HepG2 (cell line): Measurements from ENCODE around the gene KCTD18. TPM values are rescaled to one million over a fixed set of nuclear protein-coding genes. Genes with fewer than 3 reads are reported as not detected.

Experiments used
- ATAC-seq: fragments of 200-7000 bp; cut with Tn5 transposase; 3 replicates; pipeline ENCODE4 v1.9.1; 2020; ENCODE audit warnings: mild to moderate bottlenecking, moderate library complexity
- BruUV-seq: library from RNA; stranded (reverse); fragments of 400-500 nt; replicated peaks from 2 replicates; lab custom pipeline; 2021; lab: Mats Ljungman, UMichigan
- CTCF ChIA-PET: fragments of 300-600 bp; formaldehyde crosslinking; extraction: SDS; loops from one replicate; lab custom pipeline; 2021; ENCODE audit warnings: low total read pairs, inconsistent platforms, low intra/inter-chr PET ratio; lab: Yijun Ruan, JAX
- POLR2A ChIA-PET: fragments of 350-600 bp; sonication (Branson Sonifier 250); formaldehyde crosslinking; loops from one replicate; lab custom pipeline; 2020; ENCODE audit warnings: antibody characterized with exemption, inconsistent platforms; lab: Yijun Ruan, JAX
- DNase-seq: peaks from one replicate; pipeline ENCODE4 v3.0.0-alpha.2; 2015; ENCODE audit warnings: low spot score
- FAIRE-seq: peaks from 3 replicates; lab custom pipeline; 2011; peaks lifted over from hg19 to GRCh38; lab: Jason Lieb, UNC
- H2AFZ ChIP-seq: one replicate; pipeline ENCODE4 v1.6.1; 2011; ENCODE audit warnings: low read length, inconsistent platforms
- H3K27ac ChIP-seq: fragments of 300-600 bp; 3 replicates; pipeline ENCODE4 v1.8.0; 2011; ENCODE audit warnings: mixed run types, mild to moderate bottlenecking, mixed read lengths, low read length, inconsistent platforms; ENCODE audit not compliant: insufficient read depth; ENCODE audit errors: extremely low read length
- H3K27me3 ChIP-seq, 2 experiments: fragments of 200-600 bp in 1 of 2; 2 replicates in 1 of 2; 3 replicates in 1 of 2; pipeline versions ENCODE4 v1.6.0 to v1.8.0; 2011; ENCODE audit warnings: low read length in 2 of 2, mild to moderate bottlenecking in 2 of 2, moderate library complexity in 2 of 2, inconsistent platforms in 1 of 2; ENCODE audit not compliant: insufficient read depth in 2 of 2, control insufficient read depth in 1 of 2
- H3K36me3 ChIP-seq, 2 experiments: fragments of 200-600 bp in 1 of 2; replicated peaks in 1 of 2; 2 replicates in 1 of 2; 3 replicates in 1 of 2; pipeline versions ENCODE4 v1.5.1 to v1.8.0; 2011; ENCODE audit warnings: low read length in 2 of 2, inconsistent platforms in 1 of 2; ENCODE audit not compliant: insufficient read depth in 2 of 2, control insufficient read depth in 1 of 2
- H3K4me1 ChIP-seq: 2 replicates; pipeline ENCODE4 v1.5.1; 2012; ENCODE audit warnings: low read length, inconsistent platforms; ENCODE audit not compliant: insufficient read depth
- H3K4me2 ChIP-seq: 2 replicates; pipeline ENCODE4 v1.6.0; 2011; ENCODE audit warnings: low read depth, low read length, inconsistent platforms
- H3K4me3 ChIP-seq, 3 experiments: fragments of 200-600 bp in 1 of 3; sonication (generic), shearing (Covaris generic) in 1 of 3; replicated peaks in 1 of 3; 2 replicates each; pipeline ENCODE4 v1.5.1; 2011 to 2016; ENCODE audit warnings: low read length in 3 of 3, inconsistent platforms in 2 of 3, low read depth in 2 of 3, mild to moderate bottlenecking in 2 of 3, control low read depth in 1 of 3, mixed read lengths in 1 of 3; ENCODE audit not compliant: insufficient read depth in 1 of 3
- H3K79me2 ChIP-seq: one replicate; pipeline ENCODE4 v1.6.1; 2011; ENCODE audit warnings: low read length, inconsistent platforms; ENCODE audit not compliant: insufficient read depth
- H3K9ac ChIP-seq: 2 replicates; pipeline ENCODE4 v1.6.0; 2011; ENCODE audit warnings: mild to moderate bottlenecking, low read depth, low read length, inconsistent platforms; ENCODE audit not compliant: insufficient read depth
- H3K9me3 ChIP-seq: 2 replicates; pipeline ENCODE4 v1.5.1; 2012; ENCODE audit warnings: mild to moderate bottlenecking, low read length
- H4K20me1 ChIP-seq: 2 replicates; pipeline ENCODE4 v1.6.0; 2011; ENCODE audit warnings: inconsistent platforms, mild to moderate bottlenecking, low read length, moderate library complexity; ENCODE audit not compliant: insufficient read depth
- CHD4 ChIP-seq: fragments of 200-600 bp; sonication (generic); IDR thresholded peaks from 2 replicates; pipeline ENCODE4 v1.7.0; 2017; ENCODE audit warnings: mild to moderate bottlenecking, low read length, borderline replicate concordance
- EP300 ChIP-seq, 3 experiments: sonication (generic) in 1 of 3; formaldehyde crosslinking in 1 of 3; IDR thresholded peaks; 2 replicates each; pipeline versions ENCODE4 v1.5.1 to v1.6.1; 2011 to 2020; ENCODE audit warnings: low read depth in 2 of 3, low read length in 2 of 3, borderline replicate concordance in 1 of 3, improper control_type of control experiment in 1 of 3, mild to moderate bottlenecking in 1 of 3, missing genetic modification reagents in 1 of 3, moderate library complexity in 1 of 3
- FOSL2 ChIP-seq: sonication (generic); formaldehyde crosslinking; IDR thresholded peaks from 2 replicates; pipeline ENCODE4 v1.4.0; 2020; ENCODE audit warnings: missing genetic modification reagents
- KDM5A ChIP-seq: fragments of 200-600 bp; sonication (generic); IDR thresholded peaks from 2 replicates; pipeline ENCODE4 v1.7.0; 2018; ENCODE audit warnings: antibody characterized with exemption, mild to moderate bottlenecking, low read length, borderline replicate concordance
- MAFK ChIP-seq, 2 experiments: IDR thresholded peaks in 1 of 2; conservative IDR thresholded peaks in 1 of 2; 2 replicates each; pipeline ENCODE4 v1.6.1; 2011; ENCODE audit warnings: improper control_type of control experiment in 2 of 2, low read length in 2 of 2
- MIXL1 ChIP-seq: IDR thresholded peaks from 2 replicates; pipeline ENCODE4 v1.6.1; 2016
- NR2F6 ChIP-seq, 2 experiments: IDR thresholded peaks; 2 replicates each; pipeline ENCODE4 v1.6.1; 2016; ENCODE audit warnings: antibody characterized with exemption in 1 of 2, mild to moderate bottlenecking in 1 of 2
- PCBP1 ChIP-seq: fragments of 200-400 bp; formaldehyde crosslinking; IDR thresholded peaks from 2 replicates; pipeline ENCODE4 v1.6.1; 2017; ENCODE audit warnings: mild to moderate bottlenecking, low read depth, low read length, borderline replicate concordance
- PHF8 ChIP-seq: sonication (generic); formaldehyde crosslinking; IDR thresholded peaks from 2 replicates; pipeline ENCODE4 v1.5.0; 2020; ENCODE audit warnings: missing genetic modification reagents
- PRPF4 ChIP-seq: fragments of 200-400 bp; formaldehyde crosslinking; IDR thresholded peaks from 2 replicates; pipeline ENCODE4 v1.6.1; 2016; ENCODE audit warnings: low read length, low read depth; ENCODE audit not compliant: poor library complexity, severe bottlenecking
- REL ChIP-seq: sonication (generic); formaldehyde crosslinking; conservative IDR thresholded peaks from 2 replicates; pipeline ENCODE4 v1.8.0; 2022; ENCODE audit warnings: mild to moderate bottlenecking, missing genetic modification reagents, moderate library complexity
- SOX5 ChIP-seq: IDR thresholded peaks from 2 replicates; pipeline ENCODE4 v1.6.1; 2016; ENCODE audit warnings: borderline replicate concordance
- SOX6 ChIP-seq, 2 experiments: fragments of 450-650 bp in 1 of 2; sonication (generic) in 1 of 2; formaldehyde crosslinking in 1 of 2; IDR thresholded peaks; 2 replicates each; pipeline versions ENCODE4 v1.4.0 to v1.6.1; 2017 to 2020; ENCODE audit warnings: antibody characterized with exemption in 1 of 2, mild to moderate bottlenecking in 1 of 2, missing genetic modification reagents in 1 of 2
- ZBTB21 ChIP-seq: sonication (generic); formaldehyde crosslinking; IDR thresholded peaks from 2 replicates; pipeline ENCODE4 v1.4.0; 2020; ENCODE audit warnings: missing genetic modification reagents
- ZNF274 ChIP-seq: sonication (generic); formaldehyde crosslinking; IDR thresholded peaks from 2 replicates; pipeline ENCODE4 v1.5.1; 2020; ENCODE audit warnings: mild to moderate bottlenecking, missing genetic modification reagents
- ZNF430 ChIP-seq: sonication (generic); formaldehyde crosslinking; IDR thresholded peaks from 2 replicates; pipeline ENCODE4 v1.9.0; 2021; ENCODE audit warnings: mild to moderate bottlenecking, missing genetic modification reagents
- ZNF543 ChIP-seq: sonication (generic); formaldehyde crosslinking; IDR thresholded peaks from 2 replicates; pipeline ENCODE4 v1.4.0; 2020; ENCODE audit warnings: mild to moderate bottlenecking, missing genetic modification reagents
- WGBS: methylation state at CpG from one replicate; pipeline ENCODE4 v1.1.6; 2017; ENCODE audit warnings: low lambda C conversion rate; 5-methylcytosine and 5-hydroxymethylcytosine counted together
- in situ Hi-C: cut with HindIII; loops from 2 replicates; pipeline ENCODE4 v1.10.0; 2017; ENCODE audit warnings: low pct_unique_long_range_greater_than_20kb; ENCODE audit not compliant: extremely low pct_ligation_motif_present
- intact Hi-C: fragments of 100-400 bp; cut with micrococcal nuclease; formaldehyde crosslinking; loops from one replicate; pipeline ENCODE4 v1.10.0; 2022; ENCODE audit not compliant: unreplicated experiment
- polyA plus RNA-seq, 8 experiments: library from polyadenylated mRNA; depleted of rRNA in 3 of 8; stranded (reverse) in 7 of 8; unstranded in 1 of 8; fragments of >200 nt; fragmentation: Illumina TruSeq in 4 of 8; extraction: Trizol in 4 of 8; gene quantifications; 2 replicates each; pipeline versions ENCODE4 v1.2.1 to v1.2.3, GENCODE V29; 2011 to 2016; ENCODE audit warnings: low read depth in 4 of 8, missing spikeins in 1 of 8, mixed read lengths in 1 of 8; ENCODE audit not compliant: insufficient read depth in 1 of 8
- total RNA-seq, 5 experiments: library from RNA; depleted of rRNA; stranded (reverse); fragments of >200 nt; fragmentation: Illumina TruSeq; extraction: Trizol; gene quantifications; 2 replicates each; pipeline ENCODE4 v1.2.3, GENCODE V29; 2016; ENCODE audit warnings: low read depth in 1 of 5
- TF ChIP-seq, protein P1 (sequence below): IDR thresholded peaks from 2 replicates; pipeline ENCODE4 v1.6.1; 2012; ENCODE audit warnings: low read depth, low read length, improper control_type of control experiment
- TF ChIP-seq, protein P2 (sequence below): sonication (generic); formaldehyde crosslinking; IDR thresholded peaks from 2 replicates; pipeline ENCODE4 v1.4.0; 2020; ENCODE audit warnings: missing genetic modification reagents
- TF ChIP-seq, protein P3 (sequence below): IDR thresholded peaks from 2 replicates; pipeline ENCODE4 v1.6.1; 2016; ENCODE audit warnings: mild to moderate bottlenecking

The KCTD18 gene
- total and polyA plus RNA-seq, 2 of the 13 experiments (the other 11 are each of a cell fraction or from before 2014, with no cell fraction given): 2.2 to 7.1 TPM

DNA sequence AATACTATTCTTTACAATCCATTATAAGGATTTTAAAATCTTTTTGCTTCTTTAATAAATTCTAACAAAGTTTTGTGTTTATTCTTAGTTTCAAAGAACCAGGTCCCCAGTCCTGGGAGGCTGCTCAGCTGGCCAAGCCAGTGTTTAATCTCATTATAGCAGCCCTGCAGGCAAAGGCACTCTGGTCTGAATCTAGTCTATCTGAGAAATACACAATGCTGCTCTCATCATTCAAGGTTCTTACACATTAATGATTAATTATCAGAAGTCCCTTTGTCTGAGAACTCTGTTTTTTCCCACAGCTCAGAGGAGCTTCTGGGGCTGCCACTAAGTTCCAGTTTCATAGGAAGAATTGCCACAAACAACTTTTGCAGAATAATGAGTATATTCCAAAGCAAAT, 27.7 kb downstream of the KCTD18 start (continued):
- TF ChIP-seq ZNF274: no peak
- no peak for TF ChIP-seq SOX6 (IDR thresholded peaks at IDR 0.05)
- peak; percentile 44; the same call in 1 of the 2 replicates for TF ChIP-seq SOX6 (CRISPR knock-in tag; IDR thresholded peaks at IDR 0.05)
- TF ChIP-seq, protein P1, sequence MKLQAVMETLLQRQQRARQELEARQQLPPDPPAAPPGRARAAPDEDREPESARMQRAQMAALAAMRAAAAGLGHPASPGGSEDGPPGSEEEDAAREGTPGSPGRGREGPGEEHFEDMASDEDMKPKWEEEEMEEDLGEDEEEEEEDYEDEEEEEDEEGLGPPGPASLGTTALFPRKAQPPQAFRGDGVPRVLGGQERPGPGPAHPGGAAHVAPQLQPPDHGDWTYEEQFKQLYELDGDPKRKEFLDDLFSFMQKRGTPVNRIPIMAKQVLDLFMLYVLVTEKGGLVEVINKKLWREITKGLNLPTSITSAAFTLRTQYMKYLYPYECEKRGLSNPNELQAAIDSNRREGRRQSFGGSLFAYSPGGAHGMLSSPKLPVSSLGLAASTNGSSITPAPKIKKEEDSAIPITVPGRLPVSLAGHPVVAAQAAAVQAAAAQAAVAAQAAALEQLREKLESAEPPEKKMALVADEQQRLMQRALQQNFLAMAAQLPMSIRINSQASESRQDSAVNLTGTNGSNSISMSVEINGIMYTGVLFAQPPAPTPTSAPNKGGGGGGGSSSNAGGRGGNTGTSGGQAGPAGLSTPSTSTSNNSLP: peak; percentile 84
- no peak for TF ChIP-seq REL (CRISPR knock-in tag)
- no peak for TF ChIP-seq PCBP1
- TF ChIP-seq CHD4: no peak
- no peak for TF ChIP-seq ZNF430 (CRISPR knock-in tag)
- 0 out of 2 replicates have a peak, but pooled peaks have one; percentile 14 for TF ChIP-seq MIXL1
- TF ChIP-seq, protein P2, sequence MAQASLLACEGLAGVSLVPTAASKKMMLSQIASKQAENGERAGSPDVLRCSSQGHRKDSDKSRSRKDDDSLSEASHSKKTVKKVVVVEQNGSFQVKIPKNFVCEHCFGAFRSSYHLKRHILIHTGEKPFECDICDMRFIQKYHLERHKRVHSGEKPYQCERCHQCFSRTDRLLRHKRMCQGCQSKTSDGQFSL (CRISPR knock-in tag): no peak
- no peak for TF ChIP-seq PRPF4
- no peak for TF ChIP-seq ZBTB21 (CRISPR knock-in tag)
- TF ChIP-seq, all 625 proteins: peak for 6

DNA sequence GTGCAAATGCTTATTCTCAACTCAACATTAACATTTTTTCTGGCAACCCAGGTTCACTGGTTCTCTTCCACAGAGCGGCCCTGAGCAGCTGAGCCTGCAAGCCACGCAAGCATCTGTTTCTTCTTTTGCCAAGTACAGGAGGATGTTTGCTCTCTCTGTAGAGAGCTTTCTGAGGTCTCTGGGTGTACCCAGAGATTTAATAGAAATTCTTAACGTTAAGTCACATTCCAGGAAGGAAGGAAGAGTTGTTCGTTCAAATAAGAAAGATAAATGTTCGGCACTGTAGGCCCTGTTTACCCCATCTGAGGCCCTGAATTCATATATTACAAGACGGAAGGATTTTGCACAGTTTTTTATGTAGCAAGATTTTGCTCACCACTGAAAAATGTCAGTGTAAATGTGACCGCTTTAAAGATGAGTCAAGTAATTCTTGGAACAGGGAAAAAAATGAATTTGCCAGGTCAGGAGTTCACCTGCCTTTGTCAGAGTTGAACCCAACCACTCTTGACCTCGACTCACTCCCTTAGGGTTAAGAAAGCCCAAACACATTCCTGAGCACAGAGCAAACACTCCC, 30.1 kb downstream of the KCTD18 start:
- intact Hi-C loops (loop anchor here (2.0 to 10.0 kb wide), 2 partner anchors 255 to 499 kb away; no protein-coding TSS in a partner anchor), in situ Hi-C loops (loop anchor here (10.0 kb wide), 2 partner anchors 225 to 505 kb away; no protein-coding TSS in a partner anchor)
- Histone ChIP-seq H3K36me3 (peaks cover 26 to 44% of the 10 kb centered on the region in 2 experiments), H3K79me2 (no peaks in the 10 kb centered on the region), H3K4me3 (no peak overlapping the region), H3K4me2 (no peak overlapping the region), H3K4me1 (peaks cover 61% of the 10 kb centered on the region), H2AFZ (no peak overlapping the region), H3K9ac (no peak overlapping the region), H3K9me3 (no peaks in the 10 kb centered on the region), H4K20me1 (no peaks in the 10 kb centered on the region), H3K27me3 (no peaks in the 10 kb centered on the region), H3K27ac (peak overlapping the region; percentile 43)
- BruUV-seq: no TSS peak
- ChIA-PET POLR2A (interaction anchor here (2.7 kb wide), 1 partner anchor 174 kb away, joined by 10 read pairs; the partner anchor contains the start of gene SPATS2L), CTCF (interaction anchor here (1.1 kb wide), 1 partner anchor 500 kb away, joined by 3 read pairs; no protein-coding TSS in a partner anchor)
- DNase-seq (peak; percentile 75), ATAC-seq (no peak), FAIRE-seq (peak; percentile 40)
- WGBS: 32% methylated on average over 8 of the region's 8 CpGs
- no peak for TF ChIP-seq PHF8 (CRISPR knock-in tag)
- peak; percentile 34 to 50; a peak in 3 of 4 replicates for TF ChIP-seq MAFK (conservative IDR thresholded peaks at IDR 0.05 in 1 of 2, IDR thresholded peaks at IDR 0.05 in 1 of 2; ENCODE audit: low read length in 2 of 2)
- TF ChIP-seq EP300 (IDR thresholded peaks at IDR 0.05; ENCODE audit: low read depth in 2 of 2, low read length in 2 of 2): 0 out of 4 replicates have a peak, but pooled peaks of 1 of the 2 experiments have one; percentile 17
- no peak for TF ChIP-seq EP300 (CRISPR knock-in tag; IDR thresholded peaks at IDR 0.05; ENCODE audit: borderline replicate concordance)
- peak; percentile 27; the same call in 1 of the 2 replicates for TF ChIP-seq FOSL2 (CRISPR knock-in tag)
- TF ChIP-seq NR2F6 (IDR thresholded peaks at IDR 0.05): peak; percentile 58
- no peak for TF ChIP-seq NR2F6 (CRISPR knock-in tag; IDR thresholded peaks at IDR 0.05)
- TF ChIP-seq, protein P3, sequence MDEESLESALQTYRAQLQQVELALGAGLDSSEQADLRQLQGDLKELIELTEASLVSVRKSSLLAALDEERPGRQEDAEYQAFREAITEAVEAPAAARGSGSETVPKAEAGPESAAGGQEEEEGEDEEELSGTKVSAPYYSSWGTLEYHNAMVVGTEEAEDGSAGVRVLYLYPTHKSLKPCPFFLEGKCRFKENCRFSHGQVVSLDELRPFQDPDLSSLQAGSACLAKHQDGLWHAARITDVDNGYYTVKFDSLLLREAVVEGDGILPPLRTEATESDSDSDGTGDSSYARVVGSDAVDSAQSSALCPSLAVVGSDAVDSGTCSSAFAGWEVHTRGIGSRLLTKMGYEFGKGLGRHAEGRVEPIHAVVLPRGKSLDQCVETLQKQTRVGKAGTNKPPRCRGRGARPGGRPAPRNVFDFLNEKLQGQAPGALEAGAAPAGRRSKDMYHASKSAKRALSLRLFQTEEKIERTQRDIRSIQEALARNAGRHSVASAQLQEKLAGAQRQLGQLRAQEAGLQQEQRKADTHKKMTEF: no peak
- TF ChIP-seq ZNF543 (CRISPR knock-in tag): no peak
- no peak for TF ChIP-seq KDM5A
- TF ChIP-seq SOX5 (CRISPR knock-in tag): peak; percentile 22; the same call in 1 of the 2 replicates
